H1 (cell line): ENCODE results near the gene CNR2. TPM values are rescaled to one million over a fixed set of nuclear protein-coding genes. Genes with fewer than 3 reads are reported as not detected.

ENCODE experiments used
- CTCF ChIA-PET: fragments of 300-600 bp; sonication (Branson Sonifier 250); formaldehyde crosslinking; loops from one replicate; lab custom pipeline; 2021; ENCODE audit not compliant: partially characterized antibody; lab: Charles Lee
- POLR2A ChIA-PET: fragments of 300-600 bp; sonication (Branson Sonifier 250); formaldehyde crosslinking; loops from one replicate; lab custom pipeline; 2021; ENCODE audit warnings: inconsistent platforms; ENCODE audit not compliant: partially characterized antibody; lab: Charles Lee
- DNase-seq, 2 experiments: peaks; one replicate each; pipeline versions ENCODE4 v3.0.0 to v3.0.0-alpha.2; 2010 to 2022; ENCODE audit warnings: low spot score in 2 of 2, low read depth in 1 of 2, mixed read lengths in 1 of 2
- FAIRE-seq: peaks from 2 replicates; lab custom pipeline; 2011; peaks lifted over from hg19 to GRCh38; lab: Jason Lieb, UNC
- H2AFZ ChIP-seq: 2 replicates; pipeline ENCODE4 v1.8.1; 2012; ENCODE audit warnings: low read length, inconsistent platforms
- H2AK5ac ChIP-seq: 2 replicates; pipeline ENCODE4 v1.6.1; 2013; ENCODE audit warnings: low read depth, low read length
- H2BK120ac ChIP-seq: replicated peaks from 2 replicates; pipeline ENCODE3; 2013; ENCODE audit warnings: low read depth, low read length, inconsistent platforms
- H2BK12ac ChIP-seq: 2 replicates; pipeline ENCODE4 v1.6.1; 2013; ENCODE audit warnings: low read depth, low read length
- H2BK15ac ChIP-seq: 2 replicates; pipeline ENCODE4 v1.6.1; 2013; ENCODE audit warnings: low read length
- H2BK20ac ChIP-seq: 2 replicates; pipeline ENCODE4 v1.6.1; 2013; ENCODE audit warnings: low read length
- H2BK5ac ChIP-seq: 2 replicates; pipeline ENCODE4 v1.6.1; 2013; ENCODE audit warnings: low read depth, low read length
- H3K14ac ChIP-seq: 2 replicates; pipeline ENCODE4 v1.6.1; 2013; ENCODE audit warnings: inconsistent platforms; ENCODE audit not compliant: insufficient read length
- H3K18ac ChIP-seq: 2 replicates; pipeline ENCODE4 v1.6.1; 2013; ENCODE audit warnings: low read length; ENCODE audit errors: extremely low read depth
- H3K23ac ChIP-seq: 2 replicates; pipeline ENCODE4 v1.6.1; 2013; ENCODE audit warnings: inconsistent platforms; ENCODE audit not compliant: insufficient read length
- H3K23me2 ChIP-seq: 2 replicates; pipeline ENCODE4 v1.6.1; 2013; ENCODE audit warnings: low read depth, low read length
- H3K27ac ChIP-seq: 2 replicates; pipeline ENCODE4 v1.6.1; 2011; ENCODE audit warnings: low read depth, low read length, inconsistent platforms
- H3K27me3 ChIP-seq, 4 experiments: replicated peaks in 1 of 4; 1 replicate in 1 of 4; 2 replicates in 3 of 4; pipeline versions ENCODE4 v1.6.1 to v1.8.1; 2011 to 2013; ENCODE audit warnings: low read length in 3 of 4, mild to moderate bottlenecking in 3 of 4, inconsistent platforms in 2 of 4, mixed read lengths in 2 of 4, moderate library complexity in 1 of 4; ENCODE audit not compliant: control insufficient read depth in 3 of 4, insufficient read depth in 3 of 4; ENCODE audit errors: extremely low read depth in 1 of 4
- H3K36me3 ChIP-seq, 4 experiments: 2 replicates each; pipeline versions ENCODE4 v1.6.1 to v1.8.1; 2011 to 2013; ENCODE audit warnings: mild to moderate bottlenecking in 4 of 4, low read length in 3 of 4, moderate library complexity in 2 of 4, control low read depth in 1 of 4, inconsistent platforms in 1 of 4; ENCODE audit not compliant: insufficient read depth in 4 of 4, control insufficient read depth in 2 of 4
- H3K4ac ChIP-seq: replicated peaks from 2 replicates; pipeline ENCODE3; 2013; ENCODE audit warnings: low read length, low read depth, mixed read lengths, inconsistent platforms; ENCODE audit not compliant: insufficient read length
- H3K4me1 ChIP-seq, 4 experiments: replicated peaks in 1 of 4; 1 replicate in 1 of 4; 2 replicates in 3 of 4; pipeline versions ENCODE4 v1.6.1 to v1.8.1; 2011 to 2013; ENCODE audit warnings: low read length in 3 of 4, inconsistent platforms in 2 of 4, mixed read lengths in 1 of 4; ENCODE audit not compliant: insufficient read depth in 4 of 4, control insufficient read depth in 3 of 4
- H3K4me2 ChIP-seq, 2 experiments: 2 replicates each; pipeline versions ENCODE4 v1.6.1 to v1.8.1; 2011 to 2013; ENCODE audit warnings: low read depth in 2 of 2, low read length in 2 of 2, control low read depth in 1 of 2, inconsistent platforms in 1 of 2, mild to moderate bottlenecking in 1 of 2; ENCODE audit not compliant: insufficient read depth in 1 of 2
- H3K4me3 ChIP-seq, 4 experiments: fragments of 200-600, 300-600 bp in 1 of 4; sonication (generic), shearing (Covaris generic), sonication (Bioruptor Twin) in 1 of 4; 2 replicates each; pipeline versions ENCODE4 v1.5.1 to v1.8.1; 2011 to 2016; ENCODE audit warnings: low read length in 4 of 4, low read depth in 3 of 4, control low read depth in 2 of 4, inconsistent platforms in 2 of 4, mild to moderate bottlenecking in 2 of 4, mixed read lengths in 1 of 4, moderate library complexity in 1 of 4; ENCODE audit not compliant: insufficient read depth in 2 of 4; ENCODE audit errors: extremely low read depth in 1 of 4
- H3K56ac ChIP-seq: replicated peaks from 2 replicates; pipeline ENCODE3; 2013; ENCODE audit warnings: low read depth, mild to moderate bottlenecking, mixed read lengths, low read length, inconsistent platforms; ENCODE audit not compliant: insufficient read length
- H3K79me1 ChIP-seq: 2 replicates; pipeline ENCODE4 v1.6.1; 2013; ENCODE audit warnings: low read depth, low read length, control low read depth
- H3K79me2 ChIP-seq, 2 experiments: 2 replicates each; pipeline versions ENCODE4 v1.6.1 to v1.8.1; 2012 to 2013; ENCODE audit warnings: low read length in 2 of 2, mild to moderate bottlenecking in 2 of 2, inconsistent platforms in 1 of 2; ENCODE audit not compliant: insufficient read depth in 2 of 2, control insufficient read depth in 1 of 2
- H3K9ac ChIP-seq, 4 experiments: replicated peaks in 1 of 4; 1 replicate in 1 of 4; 2 replicates in 3 of 4; pipeline versions ENCODE4 v1.6.1 to v1.8.1; 2011 to 2013; ENCODE audit warnings: low read depth in 3 of 4, low read length in 3 of 4, control low read depth in 2 of 4, mild to moderate bottlenecking in 2 of 4, moderate library complexity in 2 of 4, inconsistent platforms in 1 of 4; ENCODE audit errors: extremely low read depth in 1 of 4
- H3K9me3 ChIP-seq, 2 experiments: 2 replicates each; pipeline versions ENCODE4 v1.6.1 to v1.8.1; 2012 to 2013; ENCODE audit warnings: mild to moderate bottlenecking in 2 of 2, moderate library complexity in 2 of 2, control low read depth in 1 of 2, inconsistent platforms in 1 of 2, low read depth in 1 of 2, low read length in 1 of 2, mixed read lengths in 1 of 2; ENCODE audit not compliant: insufficient read depth in 2 of 2
- H4K20me1 ChIP-seq, 2 experiments: replicated peaks in 1 of 2; 2 replicates each; pipeline versions ENCODE3 to v1.8.1; 2011 to 2013; ENCODE audit warnings: inconsistent platforms in 2 of 2, low read length in 2 of 2, mild to moderate bottlenecking in 1 of 2; ENCODE audit not compliant: insufficient read depth in 2 of 2, control insufficient read depth in 1 of 2
- H4K5ac ChIP-seq: 2 replicates; pipeline ENCODE4 v1.6.1; 2013; ENCODE audit warnings: low read length, low read depth, mixed read lengths, inconsistent platforms; ENCODE audit not compliant: insufficient read length
- H4K8ac ChIP-seq: 2 replicates; pipeline ENCODE4 v1.8.0; 2013; ENCODE audit warnings: mild to moderate bottlenecking, moderate library complexity, low read length, inconsistent platforms; ENCODE audit not compliant: insufficient read depth; ENCODE audit errors: extremely low read depth
- H4K91ac ChIP-seq: replicated peaks from 2 replicates; pipeline ENCODE3; 2013; ENCODE audit warnings: low read length, mixed read lengths, inconsistent platforms; ENCODE audit not compliant: insufficient read length
- BCL11A ChIP-seq, 2 experiments: IDR thresholded peaks; one replicate each; pipeline ENCODE4 v1.6.1; 2011; ENCODE audit warnings: low read depth in 2 of 2, low read length in 2 of 2, mild to moderate bottlenecking in 2 of 2
- BRCA1 ChIP-seq: IDR thresholded peaks from 2 replicates; pipeline ENCODE4 v1.6.1; 2012; ENCODE audit warnings: low read depth, low read length, improper control_type of control experiment
- CBX5 ChIP-seq: fragments of 300-800, 300-1000 bp; sonication (generic); IDR thresholded peaks from 2 replicates; pipeline ENCODE4 v1.7.1; 2016; ENCODE audit warnings: antibody characterized with exemption, low read length, low read depth
- NANOG ChIP-seq: IDR thresholded peaks from 2 replicates; pipeline ENCODE4 v1.6.1; 2011; ENCODE audit warnings: low read length, low read depth, mild to moderate bottlenecking, inconsistent platforms; ENCODE audit not compliant: insufficient read depth, poor library complexity, severe bottlenecking
- POLR2AphosphoS5 ChIP-seq: IDR thresholded peaks from 2 replicates; pipeline ENCODE4 v1.6.1; 2011; ENCODE audit warnings: low read depth, low read length
- SIX5 ChIP-seq: IDR thresholded peaks from 2 replicates; pipeline ENCODE4 v1.6.1; 2011; ENCODE audit warnings: mild to moderate bottlenecking, low read depth, low read length
- WGBS, 2 experiments: shearing (Covaris generic) in 1 of 2; methylation state at CpG; one replicate each; pipeline versions ENCODE4 v1.1.6 to v1.1.7; 2013 to 2015; ENCODE audit warnings: low lambda C conversion rate in 2 of 2, mixed read lengths in 2 of 2, inconsistent platforms in 1 of 2, low coverage in 1 of 2, missing lambda C conversion rate in 1 of 2; ENCODE audit not compliant: insufficient replicate concordance in 2 of 2, insufficient coverage in 1 of 2, insufficient read length in 1 of 2; ENCODE audit errors: extremely low coverage in 1 of 2, missing lambda C conversion rate in 1 of 2; 5-methylcytosine and 5-hydroxymethylcytosine counted together
- polyA plus RNA-seq, 7 experiments: library from polyadenylated mRNA; depleted of rRNA in 3 of 7; stranded (reverse) in 5 of 7; unstranded in 2 of 7; fragments of >200 nt in 5 of 7; fragments of 200-250 nt in 2 of 7; gene quantifications; 1 replicate in 5 of 7; 2 replicates in 1 of 7; 4 replicates in 1 of 7; pipeline versions ENCODE4 v1.2.1 to v1.2.3, GENCODE V29; 2011 to 2013; ENCODE audit warnings: missing spikeins in 2 of 7, mixed read lengths in 2 of 7
- total RNA-seq: library from RNA; stranded (reverse); fragmentation: NEBNext Ultra II Directional; extraction: Animal tissue kit (Norgen Biotek cat#: 25700); gene quantifications from 2 replicates; pipeline ENCODE4 v1.2.1, GENCODE V29; 2021
- TF ChIP-seq, protein P1 (sequence below), 3 experiments: IDR thresholded peaks; 1 replicate in 2 of 3; 2 replicates in 1 of 3; pipeline versions ENCODE4 v1.5.1 to v1.6.1; 2011; ENCODE audit warnings: low read length in 3 of 3, mild to moderate bottlenecking in 3 of 3, inconsistent platforms in 2 of 3, low read depth in 1 of 3, moderate library complexity in 1 of 3; ENCODE audit not compliant: insufficient read depth in 1 of 3; ENCODE audit errors: control extremely low read depth in 1 of 3
- TF ChIP-seq, protein P2 (sequence below): IDR thresholded peaks from 2 replicates; pipeline ENCODE4 v1.6.1; 2011; ENCODE audit warnings: low read length, improper control_type of control experiment

The CNR2 gene
- total and polyA plus RNA-seq, 2 of the 8 experiments (the other 6 are each of a cell fraction or from before 2014, with no cell fraction given): not detected

DNA sequence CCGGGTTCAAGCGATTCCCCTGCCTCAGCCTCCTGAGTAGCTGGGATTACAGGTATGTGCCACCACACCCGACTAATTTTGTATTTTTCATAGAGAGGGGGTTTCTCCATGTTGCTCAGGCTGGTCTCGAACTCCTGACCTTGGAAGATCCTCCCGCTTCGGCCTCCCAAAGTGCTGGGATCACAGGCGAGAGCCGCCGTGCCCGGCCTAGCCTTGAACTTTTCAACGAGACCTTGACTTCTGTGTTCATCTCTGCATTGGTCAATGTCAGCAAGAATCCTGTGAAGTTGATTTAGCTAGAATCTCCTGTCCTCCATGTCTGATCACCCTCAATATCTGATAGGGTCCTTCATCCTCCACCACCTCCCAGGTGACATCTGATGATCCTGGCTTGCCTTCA is 11.4 kb upstream of the CNR2 start:
- no peaks in the 10 kb centered on the region for H3K4me1 ChIP-seq
- no peak overlapping the region for H3K27ac ChIP-seq
- no peak for FAIRE-seq
- H3K56ac ChIP-seq: no peak overlapping the region
- no peaks in the 10 kb centered on the region for H3K79me1 ChIP-seq
- H4K8ac ChIP-seq: no peak overlapping the region
- ChIA-PET POLR2A (no interaction called here), CTCF (interaction anchor here (1.3 kb wide), 1 partner anchor 9 kb away, joined by 3 read pairs; no protein-coding TSS in a partner anchor)
- no peaks in the 10 kb centered on the region for H3K27me3 ChIP-seq
- no peak overlapping the region for H2BK20ac ChIP-seq
- H2BK12ac ChIP-seq: no peak overlapping the region
- no peak overlapping the region for H2AK5ac ChIP-seq
- H3K14ac ChIP-seq: no peak overlapping the region
- H3K18ac ChIP-seq: no peak overlapping the region
- H3K4ac ChIP-seq: no peak overlapping the region
- H2BK5ac ChIP-seq: no peak overlapping the region
- no peak overlapping the region for H2BK120ac ChIP-seq
- H2AFZ ChIP-seq: no peak overlapping the region
- no peaks in the 10 kb centered on the region; a peak in 1 of 4 replicates for H3K9me3 ChIP-seq
- H3K36me3 ChIP-seq: no peaks in the 10 kb centered on the region
- no peak overlapping the region for H3K4me3 ChIP-seq
- no peak overlapping the region for H4K5ac ChIP-seq
- H3K23ac ChIP-seq: no peak overlapping the region
- H3K79me2 ChIP-seq: no peaks in the 10 kb centered on the region
- no peak overlapping the region for H2BK15ac ChIP-seq
- H4K91ac ChIP-seq: no peak overlapping the region
- DNase-seq: no peak
- no peak overlapping the region for H3K4me2 ChIP-seq
- H3K9ac ChIP-seq: no peak overlapping the region
- 91% methylated on average over 11 of the region's 11 CpGs; no CpG with 5 or more reads in 1 of the 2 experiments for WGBS, 2 experiments
- H4K20me1 ChIP-seq: no peaks in the 10 kb centered on the region
- no peaks in the 10 kb centered on the region for H3K23me2 ChIP-seq
- TF ChIP-seq NANOG: no peak
- TF ChIP-seq BCL11A (IDR thresholded peaks at IDR 0.05; ENCODE audit: low read depth in 2 of 2, low read length in 2 of 2): no peak
- TF ChIP-seq, protein P1, sequence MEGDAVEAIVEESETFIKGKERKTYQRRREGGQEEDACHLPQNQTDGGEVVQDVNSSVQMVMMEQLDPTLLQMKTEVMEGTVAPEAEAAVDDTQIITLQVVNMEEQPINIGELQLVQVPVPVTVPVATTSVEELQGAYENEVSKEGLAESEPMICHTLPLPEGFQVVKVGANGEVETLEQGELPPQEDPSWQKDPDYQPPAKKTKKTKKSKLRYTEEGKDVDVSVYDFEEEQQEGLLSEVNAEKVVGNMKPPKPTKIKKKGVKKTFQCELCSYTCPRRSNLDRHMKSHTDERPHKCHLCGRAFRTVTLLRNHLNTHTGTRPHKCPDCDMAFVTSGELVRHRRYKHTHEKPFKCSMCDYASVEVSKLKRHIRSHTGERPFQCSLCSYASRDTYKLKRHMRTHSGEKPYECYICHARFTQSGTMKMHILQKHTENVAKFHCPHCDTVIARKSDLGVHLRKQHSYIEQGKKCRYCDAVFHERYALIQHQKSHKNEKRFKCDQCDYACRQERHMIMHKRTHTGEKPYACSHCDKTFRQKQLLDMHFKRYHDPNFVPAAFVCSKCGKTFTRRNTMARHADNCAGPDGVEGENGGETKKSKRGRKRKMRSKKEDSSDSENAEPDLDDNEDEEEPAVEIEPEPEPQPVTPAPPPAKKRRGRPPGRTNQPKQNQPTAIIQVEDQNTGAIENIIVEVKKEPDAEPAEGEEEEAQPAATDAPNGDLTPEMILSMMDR (IDR thresholded peaks at IDR 0.05; ENCODE audit: control extremely low read depth in 1 of 3, insufficient read depth in 1 of 3, low read depth in 1 of 3, low read length in 3 of 3): no peak
- no peak for TF ChIP-seq BRCA1
- TF ChIP-seq CBX5: no peak
- no peak for TF ChIP-seq SIX5
- TF ChIP-seq, protein P2, sequence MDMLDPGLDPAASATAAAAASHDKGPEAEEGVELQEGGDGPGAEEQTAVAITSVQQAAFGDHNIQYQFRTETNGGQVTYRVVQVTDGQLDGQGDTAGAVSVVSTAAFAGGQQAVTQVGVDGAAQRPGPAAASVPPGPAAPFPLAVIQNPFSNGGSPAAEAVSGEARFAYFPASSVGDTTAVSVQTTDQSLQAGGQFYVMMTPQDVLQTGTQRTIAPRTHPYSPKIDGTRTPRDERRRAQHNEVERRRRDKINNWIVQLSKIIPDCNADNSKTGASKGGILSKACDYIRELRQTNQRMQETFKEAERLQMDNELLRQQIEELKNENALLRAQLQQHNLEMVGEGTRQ: no peak
- no peak for TF ChIP-seq POLR2AphosphoS5
